HepG2 (cell line): ENCODE data around the gene RFX2. TPM values are rescaled to one million over a fixed set of nuclear protein-coding genes. Genes with fewer than 3 reads are reported as not detected.

Experiments used
- ARNT2 ChIP-seq: sonication (generic); formaldehyde crosslinking; IDR thresholded peaks from 2 replicates; pipeline ENCODE4 v1.8.0; 2022; ENCODE audit warnings: mild to moderate bottlenecking, low read depth, missing genetic modification reagents, moderate library complexity
- ATF7-NPFF ChIP-seq: sonication (generic); formaldehyde crosslinking; IDR thresholded peaks from 2 replicates; pipeline ENCODE4 v1.8.1; 2023; ENCODE audit warnings: mild to moderate bottlenecking, low read depth, missing genetic modification reagents, moderate library complexity
- ATM ChIP-seq: fragments of 450-650 bp; IDR thresholded peaks from 2 replicates; pipeline ENCODE4 v1.7.1; 2017; ENCODE audit warnings: mild to moderate bottlenecking, borderline replicate concordance
- CAMTA2 ChIP-seq: sonication (generic); formaldehyde crosslinking; IDR thresholded peaks from 2 replicates; pipeline ENCODE4 v1.4.0; 2020; ENCODE audit warnings: mild to moderate bottlenecking, missing genetic modification reagents, borderline replicate concordance
- E2F1 ChIP-seq: sonication (generic); formaldehyde crosslinking; IDR thresholded peaks from 2 replicates; pipeline ENCODE4 v1.5.0; 2020; ENCODE audit warnings: missing genetic modification reagents
- FOXA1 ChIP-seq, 2 experiments: fragments of 450-650 bp in 1 of 2; sonication (generic) in 1 of 2; formaldehyde crosslinking in 1 of 2; IDR thresholded peaks; 2 replicates each; pipeline versions ENCODE4 v1.4.0 to v1.6.1; 2016 to 2020; ENCODE audit warnings: missing genetic modification reagents in 1 of 2
- HMG20A ChIP-seq: IDR thresholded peaks from 2 replicates; pipeline ENCODE4 v1.6.1; 2016; ENCODE audit warnings: borderline replicate concordance
- IRF1 ChIP-seq: sonication (generic); formaldehyde crosslinking; IDR thresholded peaks from 2 replicates; pipeline ENCODE4 v1.4.0; 2020; ENCODE audit warnings: low read depth, mild to moderate bottlenecking, missing genetic modification reagents
- KDM5B ChIP-seq: sonication (generic); formaldehyde crosslinking; IDR thresholded peaks from 2 replicates; pipeline ENCODE4 v1.4.0; 2020; ENCODE audit warnings: missing genetic modification reagents, mild to moderate bottlenecking, borderline replicate concordance
- KLF16 ChIP-seq, 2 experiments: sonication (generic) in 1 of 2; formaldehyde crosslinking in 1 of 2; IDR thresholded peaks; 2 replicates each; pipeline versions ENCODE4 v1.6.1 to v1.8.0; 2016 to 2023; ENCODE audit warnings: missing genetic modification reagents in 2 of 2, missing compliant biosample characterization in 1 of 2
- NR2F6 ChIP-seq, 2 experiments: IDR thresholded peaks; 2 replicates each; pipeline ENCODE4 v1.6.1; 2016; ENCODE audit warnings: antibody characterized with exemption in 1 of 2, mild to moderate bottlenecking in 1 of 2
- PHF20 ChIP-seq: sonication (generic); formaldehyde crosslinking; IDR thresholded peaks from 2 replicates; pipeline ENCODE4 v1.5.0; 2020; ENCODE audit warnings: mild to moderate bottlenecking, missing genetic modification reagents
- RELA ChIP-seq: sonication (generic); formaldehyde crosslinking; IDR thresholded peaks from 2 replicates; pipeline ENCODE4 v1.4.0; 2020; ENCODE audit warnings: missing genetic modification reagents
- SAFB2 ChIP-seq: sonication (generic); formaldehyde crosslinking; IDR thresholded peaks from 2 replicates; pipeline ENCODE4 v1.5.1; 2020; ENCODE audit warnings: missing genetic modification reagents, low read depth, mild to moderate bottlenecking, borderline replicate concordance
- SNAPC2 ChIP-seq: sonication (generic); formaldehyde crosslinking; IDR thresholded peaks from 2 replicates; pipeline ENCODE4 v1.8.1; 2022; ENCODE audit warnings: mild to moderate bottlenecking, missing genetic modification reagents
- SP140L ChIP-seq: sonication (generic); formaldehyde crosslinking; IDR thresholded peaks from 2 replicates; pipeline ENCODE4 v1.4.0; 2020; ENCODE audit warnings: missing genetic modification reagents, borderline replicate concordance
- U2AF1 ChIP-seq: fragments of 200-400 bp; formaldehyde crosslinking; optimal IDR thresholded peaks from 2 replicates; pipeline ENCODE3; 2017; ENCODE audit warnings: mild to moderate bottlenecking, low read depth, low read length
- ZFP37 ChIP-seq: sonication (generic); formaldehyde crosslinking; IDR thresholded peaks from 2 replicates; pipeline ENCODE4 v1.4.0; 2020; ENCODE audit warnings: missing genetic modification reagents, borderline replicate concordance
- ZNF512B ChIP-seq: sonication (generic); formaldehyde crosslinking; IDR thresholded peaks from 2 replicates; pipeline ENCODE4 v1.5.1; 2020; ENCODE audit warnings: missing genetic modification reagents, mild to moderate bottlenecking, borderline replicate concordance
- ZNF513 ChIP-seq: sonication (generic); formaldehyde crosslinking; conservative IDR thresholded peaks from 2 replicates; pipeline ENCODE4 v1.5.0; 2020; ENCODE audit warnings: missing genetic modification reagents
- ZNF530 ChIP-seq: sonication (generic); formaldehyde crosslinking; IDR thresholded peaks from 2 replicates; pipeline ENCODE4 v1.5.0; 2020; ENCODE audit warnings: low read depth, mild to moderate bottlenecking, missing genetic modification reagents
- ZNF629 ChIP-seq: sonication (generic); formaldehyde crosslinking; conservative IDR thresholded peaks from 2 replicates; pipeline ENCODE4 v1.5.0; 2020; ENCODE audit warnings: missing genetic modification reagents
- ZNF672 ChIP-seq: sonication (generic); formaldehyde crosslinking; IDR thresholded peaks from 2 replicates; pipeline ENCODE4 v1.8.1; 2022; ENCODE audit warnings: missing genetic modification reagents
- ZSCAN30 ChIP-seq: sonication (generic); formaldehyde crosslinking; IDR thresholded peaks from 2 replicates; pipeline ENCODE4 v1.5.0; 2020; ENCODE audit warnings: mild to moderate bottlenecking, missing genetic modification reagents
- polyA plus RNA-seq, 8 experiments: library from polyadenylated mRNA; depleted of rRNA in 3 of 8; stranded (reverse) in 7 of 8; unstranded in 1 of 8; fragments of >200 nt; fragmentation: Illumina TruSeq in 4 of 8; extraction: Trizol in 4 of 8; gene quantifications; 2 replicates each; pipeline versions ENCODE4 v1.2.1 to v1.2.3, GENCODE V29; 2011 to 2016; ENCODE audit warnings: low read depth in 4 of 8, missing spikeins in 1 of 8, mixed read lengths in 1 of 8; ENCODE audit not compliant: insufficient read depth in 1 of 8
- total RNA-seq, 5 experiments: library from RNA; depleted of rRNA; stranded (reverse); fragments of >200 nt; fragmentation: Illumina TruSeq; extraction: Trizol; gene quantifications; 2 replicates each; pipeline ENCODE4 v1.2.3, GENCODE V29; 2016; ENCODE audit warnings: low read depth in 1 of 5

Gene RFX2
- total and polyA plus RNA-seq, 2 of the 13 experiments (the other 11 are each of a cell fraction or from before 2014, with no cell fraction given), result 2.8 to 3.3 TPM

GRCh38 chr19:5974721-5975387 lies 135.4 kb downstream of the RFX2 start (continued):
- TF ChIP-seq ZNF629 (CRISPR knock-in tag), result peak; percentile 44; the same call in 1 of the 2 replicates
- TF ChIP-seq U2AF1, result no peak
- no peak for TF ChIP-seq NR2F6 (IDR thresholded peaks at IDR 0.05)
- TF ChIP-seq NR2F6 (CRISPR knock-in tag; IDR thresholded peaks at IDR 0.05), result peak; percentile 67
- TF ChIP-seq PHF20 (CRISPR knock-in tag), result no peak
- no peak for TF ChIP-seq FOXA1 (IDR thresholded peaks at IDR 0.05)
- peak; percentile 75 for TF ChIP-seq FOXA1 (CRISPR knock-in tag; IDR thresholded peaks at IDR 0.05)
- TF ChIP-seq HMG20A (CRISPR knock-in tag), result peak; percentile 60; the same call in 1 of the 2 replicates
- no peak for TF ChIP-seq ZNF672 (CRISPR knock-in tag)
- TF ChIP-seq ZNF512B (CRISPR knock-in tag), result no peak
- no peak for TF ChIP-seq CAMTA2 (CRISPR knock-in tag)
- no peak for TF ChIP-seq ZNF530
- TF ChIP-seq SAFB2, result no peak
- TF ChIP-seq ZSCAN30 (CRISPR knock-in tag), result no peak
- TF ChIP-seq ARNT2, result no peak
- no peak for TF ChIP-seq ZNF513 (CRISPR knock-in tag)
- no peak for TF ChIP-seq ATM
- TF ChIP-seq ZFP37, result no peak
- TF ChIP-seq KDM5B (CRISPR knock-in tag), result no peak
- no peak for TF ChIP-seq SNAPC2
- TF ChIP-seq E2F1 (CRISPR knock-in tag), result no peak
- TF ChIP-seq IRF1, result no peak
- no peak for TF ChIP-seq SP140L
- no peak for TF ChIP-seq ATF7-NPFF (CRISPR knock-in tag)
- TF ChIP-seq KLF16 (CRISPR knock-in tag; IDR thresholded peaks at IDR 0.05), result peak in 1 of 2 experiments; percentile 64; a peak in 2 of 4 replicates
- peak; percentile 86; the same call in 1 of the 2 replicates for TF ChIP-seq RELA
